Immature natural killer cell (primary cell): ENCODE results near the gene ZNF536. TPM values are rescaled to one million over a fixed set of nuclear protein-coding genes. Genes with fewer than 3 reads are reported as not detected.

Experiments
- DNase-seq, 3 donors: peaks; one replicate each; pipeline ENCODE4 v3.0.0; 2022; ENCODE audit warnings: mixed read lengths in 1 of 3
- H3K27ac Mint-ChIP-seq, 6 donors: one replicate each; pipeline ENCODE4 v1.8.0; 2020; ENCODE audit warnings: mixed read lengths in 6 of 6, mild to moderate bottlenecking in 5 of 6, inconsistent platforms in 4 of 6, moderate library complexity in 3 of 6
- H3K27me3 Mint-ChIP-seq, 3 donors: one replicate each; pipeline ENCODE4 v1.8.0; 2020 to 2021; ENCODE audit warnings: low read depth in 3 of 3, mild to moderate bottlenecking in 3 of 3, mixed read lengths in 3 of 3, moderate library complexity in 3 of 3, inconsistent platforms in 1 of 3
- H3K36me3 Mint-ChIP-seq, 3 donors: one replicate each; pipeline ENCODE4 v1.8.0; 2020; ENCODE audit warnings: mixed read lengths in 3 of 3, inconsistent platforms in 2 of 3, mild to moderate bottlenecking in 2 of 3
- H3K4me1 Mint-ChIP-seq, 2 donors: one replicate each; pipeline ENCODE4 v1.8.0; 2020; ENCODE audit warnings: inconsistent platforms in 2 of 2, mild to moderate bottlenecking in 2 of 2, mixed read lengths in 2 of 2, moderate library complexity in 1 of 2
- H3K4me3 Mint-ChIP-seq, 5 donors: one replicate each; pipeline ENCODE4 v1.8.0; 2020; ENCODE audit warnings: mild to moderate bottlenecking in 5 of 5, mixed read lengths in 5 of 5, inconsistent platforms in 3 of 5, moderate library complexity in 3 of 5
- H3K9me3 Mint-ChIP-seq, 6 donors: one replicate each; pipeline ENCODE4 v1.8.0; 2020; ENCODE audit warnings: mild to moderate bottlenecking in 6 of 6, mixed read lengths in 6 of 6, inconsistent platforms in 4 of 6, moderate library complexity in 3 of 6
- polyA plus RNA-seq, 3 donors: library from polyadenylated mRNA; unstranded; fragments of 300-500 nt; fragmentation: Illumina TruSeq; gene quantifications; one replicate each; pipeline ENCODE4 v1.2.3, GENCODE V29; 2021

Gene ZNF536
- polyA plus RNA-seq, 3 donors from 2014 or later = not detected

- peaks cover 1 to 6% (median 5%) of the 10 kb centered on the region in 3 donors for H3K27me3 Mint-ChIP-seq
- no peaks in the 10 kb centered on the region for H3K9me3 Mint-ChIP-seq
- no peak for DNase-seq
- no peaks in the 10 kb centered on the region for H3K36me3 Mint-ChIP-seq
- H3K4me1 Mint-ChIP-seq = peaks cover 13 to 19% of the 10 kb centered on the region in 2 donors
- no peak overlapping the region for H3K27ac Mint-ChIP-seq
- H3K4me3 Mint-ChIP-seq = no peak overlapping the region
Observed at GRCh38 chr19:30363073-30363472, 9.1 kb upstream of the ZNF536 start.

GRCh38 chr19:30364866-30365800 lies 7.1 kb upstream of the ZNF536 start:
- no peak overlapping the region for H3K4me3 Mint-ChIP-seq
- H3K4me1 Mint-ChIP-seq = peaks cover 9 to 13% of the 10 kb centered on the region in 2 donors
- no peak overlapping the region for H3K27ac Mint-ChIP-seq
- no peaks in the 10 kb centered on the region for H3K36me3 Mint-ChIP-seq
- H3K9me3 Mint-ChIP-seq = no peaks in the 10 kb centered on the region
- H3K27me3 Mint-ChIP-seq = peaks cover 0 to 6% (median 5%) of the 10 kb centered on the region in 3 donors
- DNase-seq = no peak

GRCh38 chr19:30366282-30366681 lies 5.9 kb upstream of the ZNF536 start:
- Mint-ChIP-seq H3K9me3 (no peaks in the 10 kb centered on the region), H3K36me3 (no peaks in the 10 kb centered on the region), H3K27ac (no peak overlapping the region), H3K4me3 (no peak overlapping the region), H3K27me3 (peaks cover 0 to 2% (median 0%) of the 10 kb centered on the region in 3 donors), H3K4me1 (peaks cover 0 to 2% of the 10 kb centered on the region in 2 donors)
- DNase-seq = no peak

- H3K27me3 Mint-ChIP-seq = peaks cover 0 to 2% (median 2%) of the 10 kb centered on the region in 3 donors
- H3K4me3 Mint-ChIP-seq = no peak overlapping the region
- H3K4me1 Mint-ChIP-seq = no peaks in the 10 kb centered on the region
- no peaks in the 10 kb centered on the region for H3K9me3 Mint-ChIP-seq
- no peaks in the 10 kb centered on the region for H3K36me3 Mint-ChIP-seq
- no peak overlapping the region for H3K27ac Mint-ChIP-seq
- DNase-seq = no peak
Observed at GRCh38 chr19:30367006-30367405, 5.2 kb upstream of the ZNF536 start.

- no peak overlapping the region for H3K4me3 Mint-ChIP-seq
- no peaks in the 10 kb centered on the region for H3K36me3 Mint-ChIP-seq
- no peaks in the 10 kb centered on the region for H3K9me3 Mint-ChIP-seq
- no peaks in the 10 kb centered on the region for H3K4me1 Mint-ChIP-seq
- H3K27me3 Mint-ChIP-seq = peaks cover 0 to 2% (median 2%) of the 10 kb centered on the region in 3 donors
- no peak for DNase-seq
- no peak overlapping the region for H3K27ac Mint-ChIP-seq
Observed at GRCh38 chr19:30367421-30367820, 4.8 kb upstream of the ZNF536 start.

- H3K27me3 Mint-ChIP-seq = peaks cover 6 to 10% (median 6%) of the 10 kb centered on the region in 3 donors
Observed at GRCh38 chr19:30369833-30370232, 2.4 kb upstream of the ZNF536 start.

GRCh38 chr19:30371161-30371836 lies 885 bp upstream of the ZNF536 start:
- peaks cover 8 to 14% (median 8%) of the 10 kb centered on the region in 3 donors for H3K27me3 Mint-ChIP-seq
- no peak for DNase-seq
- H3K4me3 Mint-ChIP-seq = no peak overlapping the region
- no peaks in the 10 kb centered on the region for H3K36me3 Mint-ChIP-seq
- no peaks in the 10 kb centered on the region for H3K9me3 Mint-ChIP-seq
- H3K4me1 Mint-ChIP-seq = no peaks in the 10 kb centered on the region
- no peak overlapping the region for H3K27ac Mint-ChIP-seq

More at GRCh38 chr19:30369833-30370232, 2.4 kb upstream of the ZNF536 start:
- Mint-ChIP-seq H3K36me3 (no peaks in the 10 kb centered on the region), H3K4me1 (no peaks in the 10 kb centered on the region), H3K4me3 (no peak overlapping the region), H3K9me3 (no peaks in the 10 kb centered on the region), H3K27ac (no peak overlapping the region)
- no peak for DNase-seq

- H3K36me3 Mint-ChIP-seq = no peaks in the 10 kb centered on the region
- no peaks in the 10 kb centered on the region for H3K4me1 Mint-ChIP-seq
- no peaks in the 10 kb centered on the region for H3K9me3 Mint-ChIP-seq
- no peak overlapping the region for H3K4me3 Mint-ChIP-seq
- no peak overlapping the region for H3K27ac Mint-ChIP-seq
- DNase-seq = no peak
- peaks cover 10 to 20% (median 11%) of the 10 kb centered on the region in 3 donors for H3K27me3 Mint-ChIP-seq
Observed at GRCh38 chr19:30373593-30373992, 1.4 kb downstream of the ZNF536 start.

- Mint-ChIP-seq H3K27ac (no peak overlapping the region), H3K36me3 (no peaks in the 10 kb centered on the region), H3K4me3 (no peak overlapping the region), H3K27me3 (peaks cover 10 to 20% (median 11%) of the 10 kb centered on the region in 3 donors), H3K9me3 (no peaks in the 10 kb centered on the region), H3K4me1 (no peaks in the 10 kb centered on the region)
- DNase-seq = no peak
Observed at GRCh38 chr19:30374539-30374864, 2.3 kb downstream of the ZNF536 start.

GRCh38 chr19:30374865-30375552 lies 2.8 kb downstream of the ZNF536 start:
- no peaks in the 10 kb centered on the region for H3K9me3 Mint-ChIP-seq
- H3K4me1 Mint-ChIP-seq = no peaks in the 10 kb centered on the region
- no peaks in the 10 kb centered on the region for H3K36me3 Mint-ChIP-seq
- DNase-seq = no peak
- peaks cover 10 to 20% (median 11%) of the 10 kb centered on the region in 3 donors for H3K27me3 Mint-ChIP-seq
- no peak overlapping the region for H3K27ac Mint-ChIP-seq
- no peak overlapping the region for H3K4me3 Mint-ChIP-seq

- no peak overlapping the region for H3K4me3 Mint-ChIP-seq
- H3K36me3 Mint-ChIP-seq = no peaks in the 10 kb centered on the region
- no peaks in the 10 kb centered on the region for H3K4me1 Mint-ChIP-seq
- no peaks in the 10 kb centered on the region for H3K9me3 Mint-ChIP-seq
- DNase-seq = no peak
- peaks cover 10 to 20% (median 11%) of the 10 kb centered on the region in 3 donors for H3K27me3 Mint-ChIP-seq
- H3K27ac Mint-ChIP-seq = no peak overlapping the region
Observed at GRCh38 chr19:30375553-30376031, 3.4 kb downstream of the ZNF536 start.

GRCh38 chr19:30376272-30376671 lies 4.1 kb downstream of the ZNF536 start:
- H3K27ac Mint-ChIP-seq = no peak overlapping the region
- no peak overlapping the region for H3K4me3 Mint-ChIP-seq
- H3K9me3 Mint-ChIP-seq = no peaks in the 10 kb centered on the region
- no peaks in the 10 kb centered on the region for H3K36me3 Mint-ChIP-seq
- H3K4me1 Mint-ChIP-seq = no peaks in the 10 kb centered on the region
- no peak for DNase-seq
- H3K27me3 Mint-ChIP-seq = peaks cover 10 to 20% (median 11%) of the 10 kb centered on the region in 3 donors

GRCh38 chr19:30376826-30377425 lies 4.7 kb downstream of the ZNF536 start:
- H3K9me3 Mint-ChIP-seq = no peaks in the 10 kb centered on the region
- H3K4me1 Mint-ChIP-seq = no peaks in the 10 kb centered on the region
- H3K27ac Mint-ChIP-seq = no peak overlapping the region

More at GRCh38 chr19:30376826-30377425, 4.7 kb downstream of the ZNF536 start:
- DNase-seq = no peak
- Mint-ChIP-seq H3K27me3 (peaks cover 8 to 20% (median 11%) of the 10 kb centered on the region in 3 donors), H3K36me3 (no peaks in the 10 kb centered on the region), H3K4me3 (no peak overlapping the region)
